ENCODE data around the gene KRT6A.

DNA sequence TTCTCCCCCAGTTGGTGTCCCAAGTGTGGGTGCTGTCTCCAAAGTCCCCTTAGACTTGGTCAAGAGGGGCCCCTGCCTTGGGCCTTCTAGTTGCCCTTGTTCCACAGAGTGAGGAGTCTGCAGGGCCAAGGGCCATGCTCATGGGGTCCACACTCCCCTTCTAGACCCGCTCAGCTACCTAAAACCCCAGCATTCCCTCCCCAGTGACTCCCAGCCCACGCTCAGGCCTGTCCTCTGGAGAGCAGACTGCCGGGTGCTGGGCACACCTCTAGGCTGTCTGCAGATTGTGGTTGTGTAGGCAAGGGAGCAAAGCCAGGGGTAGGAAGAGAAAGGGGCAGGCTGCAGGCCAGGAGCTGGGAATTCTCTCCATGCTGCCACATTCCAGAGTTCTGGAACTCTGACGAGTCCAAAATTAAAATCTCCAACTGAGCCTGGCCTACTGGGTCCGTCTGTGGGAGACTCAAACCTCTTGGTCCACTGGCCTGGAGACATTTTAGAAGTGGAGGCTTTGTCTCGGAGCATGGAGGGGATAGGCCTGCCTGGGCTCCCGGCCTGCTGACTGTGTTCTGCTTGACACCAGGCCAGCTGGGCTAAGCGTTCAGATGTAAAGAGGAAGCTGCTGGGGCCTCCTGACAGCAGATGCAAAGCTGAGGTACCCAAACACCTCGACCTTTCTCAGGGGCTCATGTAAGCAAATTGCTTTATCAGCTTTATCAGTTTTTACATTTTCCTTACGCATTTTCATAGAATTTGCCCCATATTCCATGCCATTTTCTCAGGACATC lies 40.8 kb upstream of the KRT6A start:
- TF ChIP-seq, protein P1, sequence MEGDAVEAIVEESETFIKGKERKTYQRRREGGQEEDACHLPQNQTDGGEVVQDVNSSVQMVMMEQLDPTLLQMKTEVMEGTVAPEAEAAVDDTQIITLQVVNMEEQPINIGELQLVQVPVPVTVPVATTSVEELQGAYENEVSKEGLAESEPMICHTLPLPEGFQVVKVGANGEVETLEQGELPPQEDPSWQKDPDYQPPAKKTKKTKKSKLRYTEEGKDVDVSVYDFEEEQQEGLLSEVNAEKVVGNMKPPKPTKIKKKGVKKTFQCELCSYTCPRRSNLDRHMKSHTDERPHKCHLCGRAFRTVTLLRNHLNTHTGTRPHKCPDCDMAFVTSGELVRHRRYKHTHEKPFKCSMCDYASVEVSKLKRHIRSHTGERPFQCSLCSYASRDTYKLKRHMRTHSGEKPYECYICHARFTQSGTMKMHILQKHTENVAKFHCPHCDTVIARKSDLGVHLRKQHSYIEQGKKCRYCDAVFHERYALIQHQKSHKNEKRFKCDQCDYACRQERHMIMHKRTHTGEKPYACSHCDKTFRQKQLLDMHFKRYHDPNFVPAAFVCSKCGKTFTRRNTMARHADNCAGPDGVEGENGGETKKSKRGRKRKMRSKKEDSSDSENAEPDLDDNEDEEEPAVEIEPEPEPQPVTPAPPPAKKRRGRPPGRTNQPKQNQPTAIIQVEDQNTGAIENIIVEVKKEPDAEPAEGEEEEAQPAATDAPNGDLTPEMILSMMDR (IDR thresholded peaks at IDR 0.05), result no peak
- no peak for TF ChIP-seq POLR2A (IDR thresholded peaks at IDR 0.05)
